Measurements from ENCODE around the gene CHADL. TPM values are rescaled to one million over a fixed set of nuclear protein-coding genes. Genes with fewer than 3 reads are reported as not detected.

CHADL gene
- total and polyA plus RNA-seq, 2 of the 8 experiments (the other 6 are each of a cell fraction or from before 2014, with no cell fraction given): 0.78 to 1.4 TPM

- FAIRE-seq (no peak), DNase-seq (ENCODE audit: low read depth in 1 of 2, low spot score in 2 of 2) (no peak)
- Histone ChIP-seq H3K4me1 (replicated peaks in 1 of 4; ENCODE audit: control insufficient read depth in 3 of 4, insufficient read depth in 4 of 4, low read length in 3 of 4) (no peaks in the 10 kb centered on the region), H3K79me1 (ENCODE audit: low read depth, low read length) (peaks cover 5% of the 10 kb centered on the region; the same call in 1 of the 2 replicates), H4K5ac (ENCODE audit: insufficient read length, low read depth, low read length) (no peak overlapping the region), H3K27ac (ENCODE audit: low read depth, low read length) (no peak overlapping the region), H3K23me2 (ENCODE audit: low read depth, low read length) (no peaks in the 10 kb centered on the region; the same call in 1 of the 2 replicates), H4K8ac (ENCODE audit: extremely low read depth, insufficient read depth, low read length) (no peak overlapping the region), H4K20me1 (replicated peaks in 1 of 2; ENCODE audit: control insufficient read depth in 1 of 2, insufficient read depth in 2 of 2, low read length in 2 of 2) (peaks cover 8 to 16% of the 10 kb centered on the region in 2 experiments), H2BK15ac (ENCODE audit: low read length) (no peak overlapping the region), H3K56ac (replicated peaks; ENCODE audit: insufficient read length, low read depth, low read length) (no peak overlapping the region), H3K9ac (replicated peaks in 1 of 4; ENCODE audit: extremely low read depth in 1 of 4, low read depth in 3 of 4, low read length in 3 of 4) (no peak overlapping the region), H2BK12ac (ENCODE audit: low read depth, low read length) (no peak overlapping the region), H2BK20ac (ENCODE audit: low read length) (no peak overlapping the region), H2AFZ (ENCODE audit: low read length) (no peak overlapping the region), H3K23ac (ENCODE audit: insufficient read length) (no peak overlapping the region), H2BK5ac (ENCODE audit: low read depth, low read length) (no peak overlapping the region), H3K4me3 (ENCODE audit: extremely low read depth in 1 of 4, insufficient read depth in 2 of 4, low read depth in 3 of 4, low read length in 4 of 4) (no peak overlapping the region), H3K27me3 (replicated peaks in 1 of 4; ENCODE audit: control insufficient read depth in 3 of 4, extremely low read depth in 1 of 4, insufficient read depth in 3 of 4, low read length in 3 of 4) (no peaks in the 10 kb centered on the region), H3K9me3 (ENCODE audit: insufficient read depth in 2 of 2, low read depth in 1 of 2, low read length in 1 of 2) (no peaks in the 10 kb centered on the region), H2AK5ac (ENCODE audit: low read depth, low read length) (no peak overlapping the region), H3K4me2 (ENCODE audit: insufficient read depth in 1 of 2, low read depth in 2 of 2, low read length in 2 of 2) (no peak overlapping the region), H3K18ac (ENCODE audit: extremely low read depth, low read length) (no peak overlapping the region), H2BK120ac (replicated peaks; ENCODE audit: low read depth, low read length) (no peak overlapping the region), H3K79me2 (ENCODE audit: control insufficient read depth in 1 of 2, insufficient read depth in 2 of 2, low read length in 2 of 2) (no peaks in the 10 kb centered on the region), H3K14ac (ENCODE audit: insufficient read length) (no peak overlapping the region), H3K36me3 (ENCODE audit: control insufficient read depth in 2 of 4, insufficient read depth in 4 of 4, low read length in 3 of 4) (peaks cover 45 to 82% (median 73%) of the 10 kb centered on the region in 4 experiments), H3K4ac (replicated peaks; ENCODE audit: insufficient read length, low read depth, low read length) (no peak overlapping the region), H4K91ac (replicated peaks; ENCODE audit: insufficient read length, low read length) (no peak overlapping the region)
- WGBS, 2 experiments (ENCODE audit: extremely low coverage in 1 of 2, insufficient coverage in 1 of 2, insufficient read length in 1 of 2, insufficient replicate concordance in 2 of 2, low coverage in 1 of 2, low lambda C conversion rate in 2 of 2, missing lambda C conversion rate in 1 of 2): 91% methylated on average over 16 of the region's 16 CpGs; no CpG with 5 or more reads in 1 of the 2 experiments
- ChIA-PET CTCF (ENCODE audit: partially characterized antibody) (no interaction called here), POLR2A (ENCODE audit: partially characterized antibody) (interaction anchor here (0.7 to 4.6 kb wide), 4 partner anchors 9 to 48 kb away, joined by 3 to 28 read pairs (median 4); no protein-coding TSS in a partner anchor)
- no peak for TF ChIP-seq FOSL1 (IDR thresholded peaks at IDR 0.05; ENCODE audit: insufficient read depth, low read depth, low read length)
- TF ChIP-seq SAP30 (IDR thresholded peaks at IDR 0.05; ENCODE audit: insufficient read depth, insufficient replicate concordance, low read length): no peak
- TF ChIP-seq JUND (IDR thresholded peaks at IDR 0.05; ENCODE audit: low read length): no peak
- TF ChIP-seq CBX5 (IDR thresholded peaks at IDR 0.05; ENCODE audit: low read depth, low read length): no peak
- TF ChIP-seq TBP (IDR thresholded peaks at IDR 0.05; ENCODE audit: low read depth, low read length): no peak
- TF ChIP-seq BACH1 (IDR thresholded peaks at IDR 0.05; ENCODE audit: low read length): no peak
- TF ChIP-seq HDAC6 (IDR thresholded peaks at IDR 0.05; ENCODE audit: low read depth, low read length): no peak
- TF ChIP-seq TAF1 (IDR thresholded peaks at IDR 0.05; ENCODE audit: low read depth, low read length): no peak
- TF ChIP-seq SP1 (IDR thresholded peaks at IDR 0.05; ENCODE audit: low read depth, low read length): no peak
- TF ChIP-seq HDAC2 (IDR thresholded peaks at IDR 0.05; ENCODE audit: borderline replicate concordance in 1 of 2, low read depth in 2 of 2, low read length in 2 of 2): no peak
- no peak for TF ChIP-seq KDM5A (IDR thresholded peaks at IDR 0.05; ENCODE audit: low read length)
- TF ChIP-seq KDM4A (IDR thresholded peaks at IDR 0.05; ENCODE audit: low read depth, low read length, severe bottlenecking): no peak
- no peak for TF ChIP-seq GTF2F1 (IDR thresholded peaks at IDR 0.05; ENCODE audit: borderline replicate concordance, low read depth, low read length)
- no peak for TF ChIP-seq SUZ12 (IDR thresholded peaks at IDR 0.05; ENCODE audit: low read length)
- no peak for TF ChIP-seq NRF1 (IDR thresholded peaks at IDR 0.05; ENCODE audit: low read depth, low read length)
Measured at GRCh38 chr22:41267958-41268357, 27.2 kb upstream of the CHADL start.
